IMR-90 (cell line): ENCODE results near the gene OR52E5.

Experiments used
- MAZ ChIP-seq: IDR thresholded peaks from 2 replicates; pipeline ENCODE4 v1.6.1; 2012; ENCODE audit warnings: low read depth, mild to moderate bottlenecking, low read length, improper control_type of control experiment, moderate library complexity, borderline replicate concordance
- POLR2A ChIP-seq: IDR thresholded peaks from 2 replicates; pipeline ENCODE4 v1.6.1; 2012; ENCODE audit warnings: mild to moderate bottlenecking, low read depth, low read length
- RCOR1 ChIP-seq: IDR thresholded peaks from 2 replicates; pipeline ENCODE4 v1.6.1; 2012; ENCODE audit warnings: mild to moderate bottlenecking, low read length, improper control_type of control experiment; ENCODE audit not compliant: insufficient replicate concordance
- SMC3 ChIP-seq: fragments of 150-350 bp; IDR thresholded peaks from 2 replicates; pipeline ENCODE4 v1.6.1; 2016; ENCODE audit warnings: low read depth, mild to moderate bottlenecking, antibody characterized with exemption, low read length, moderate library complexity
- TF ChIP-seq, protein P1 (sequence below): conservative IDR thresholded peaks from 2 replicates; pipeline ENCODE4 v1.5.1; 2012; ENCODE audit warnings: mild to moderate bottlenecking, low read depth, low read length, improper control_type of control experiment

GRCh38 chr11:5931061-5931460 lies 38.1 kb downstream of the OR52E5 start:
- TF ChIP-seq SMC3 (no peak), POLR2A (no peak), RCOR1 (no peak), MAZ (no peak)
- TF ChIP-seq, protein P1, sequence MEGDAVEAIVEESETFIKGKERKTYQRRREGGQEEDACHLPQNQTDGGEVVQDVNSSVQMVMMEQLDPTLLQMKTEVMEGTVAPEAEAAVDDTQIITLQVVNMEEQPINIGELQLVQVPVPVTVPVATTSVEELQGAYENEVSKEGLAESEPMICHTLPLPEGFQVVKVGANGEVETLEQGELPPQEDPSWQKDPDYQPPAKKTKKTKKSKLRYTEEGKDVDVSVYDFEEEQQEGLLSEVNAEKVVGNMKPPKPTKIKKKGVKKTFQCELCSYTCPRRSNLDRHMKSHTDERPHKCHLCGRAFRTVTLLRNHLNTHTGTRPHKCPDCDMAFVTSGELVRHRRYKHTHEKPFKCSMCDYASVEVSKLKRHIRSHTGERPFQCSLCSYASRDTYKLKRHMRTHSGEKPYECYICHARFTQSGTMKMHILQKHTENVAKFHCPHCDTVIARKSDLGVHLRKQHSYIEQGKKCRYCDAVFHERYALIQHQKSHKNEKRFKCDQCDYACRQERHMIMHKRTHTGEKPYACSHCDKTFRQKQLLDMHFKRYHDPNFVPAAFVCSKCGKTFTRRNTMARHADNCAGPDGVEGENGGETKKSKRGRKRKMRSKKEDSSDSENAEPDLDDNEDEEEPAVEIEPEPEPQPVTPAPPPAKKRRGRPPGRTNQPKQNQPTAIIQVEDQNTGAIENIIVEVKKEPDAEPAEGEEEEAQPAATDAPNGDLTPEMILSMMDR: no peak
